Stomach (tissue), 9 donors: ENCODE data around the gene LRRC30. TPM values are rescaled to one million over a fixed set of nuclear protein-coding genes. Genes with fewer than 3 reads are reported as not detected.

ENCODE experiments used
- DNase-seq, 2 donors: peaks; one replicate each; pipeline versions ENCODE4 v3.0.0 to v3.0.0-alpha.2; 2013 to 2019
- H3K27ac ChIP-seq, 5 donors: fragments of 200-600 bp in 4 of 5; sonication (generic) in 4 of 5; one replicate each; pipeline ENCODE4 v1.5.1; 2013 to 2019; ENCODE audit warnings: mild to moderate bottlenecking in 1 of 5, moderate library complexity in 1 of 5
- H3K27me3 ChIP-seq, 3 donors: fragments of 200-600 bp; sonication (generic); one replicate each; pipeline ENCODE4 v1.5.1; 2017 to 2019; ENCODE audit warnings: mixed run types in 1 of 3
- H3K36me3 ChIP-seq, 4 donors: fragments of 200-600 bp; sonication (generic); 1 replicate in 3 of 4; 2 replicates in 1 of 4; pipeline ENCODE4 v1.5.1; 2016 to 2019
- H3K4me1 ChIP-seq, 4 donors: fragments of 200-600 bp; sonication (generic); one replicate each; pipeline ENCODE4 v1.5.1; 2016 to 2019
- H3K4me3 ChIP-seq, 4 donors: fragments of 200-600 bp; sonication (generic) in 3 of 4; one replicate each; pipeline ENCODE4 v1.5.1; 2016 to 2019; ENCODE audit warnings: mild to moderate bottlenecking in 1 of 4
- H3K9me3 ChIP-seq, 4 donors: fragments of 200-600 bp; sonication (generic); one replicate each; pipeline ENCODE4 v1.5.1; 2016 to 2019
- EP300 ChIP-seq: sonication (generic); formaldehyde crosslinking; IDR thresholded peaks from one replicate; pipeline ENCODE4 v1.6.1; 2017; ENCODE audit warnings: antibody characterized with exemption
- POLR2A ChIP-seq, 4 donors: fragments of 450-650 bp; IDR thresholded peaks; one replicate each; pipeline ENCODE4 v1.6.1; 2016; ENCODE audit warnings: antibody characterized with exemption in 4 of 4, control low read depth in 2 of 4, mild to moderate bottlenecking in 1 of 4, moderate library complexity in 1 of 4
- POLR2AphosphoS5 ChIP-seq, 3 donors: sonication (generic); formaldehyde crosslinking; IDR thresholded peaks; one replicate each; pipeline ENCODE4 v1.6.1; 2016; ENCODE audit warnings: antibody characterized with exemption in 3 of 3
- WGBS, 5 donors: extraction: QIAGEN DNeasy Blood & Tissue Kit in 3 of 5; methylation state at CpG; one replicate each; pipeline versions ENCODE4 v1.1.5 to v1.1.7; 2013 to 2018; 5-methylcytosine and 5-hydroxymethylcytosine counted together
- intact Hi-C: fragments of 100-400 bp; cut with DNase I; formaldehyde crosslinking; loops from one replicate; pipeline ENCODE4 v1.15.1; 2023; ENCODE audit warnings: low total_unique reads
- polyA plus RNA-seq, 3 donors: library from polyadenylated mRNA; stranded (reverse); fragments of 200-250 nt; gene quantifications; one replicate each; pipeline ENCODE4 v1.2.3, GENCODE V29; 2013
- total RNA-seq, 5 donors: library from RNA; depleted of rRNA; stranded (reverse); fragments of >200 nt; gene quantifications; one replicate each; pipeline versions ENCODE4 v1.1.0 to v1.2.3, GENCODE V29; 2014 to 2016
- TF ChIP-seq, protein P1 (sequence below), 7 experiments: fragments of 450-650 bp in 4 of 7; fragments of 200-600 bp in 3 of 7; sonication (generic) in 3 of 7; IDR thresholded peaks; one replicate each; pipeline ENCODE4 v1.5.1; 2016 to 2019; ENCODE audit warnings: antibody characterized with exemption in 7 of 7, control low read depth in 2 of 7, mild to moderate bottlenecking in 1 of 7
- donor health status: healthy with polysubstance abuse.
- donor health status: Bipolar disorder and iron deficiency.
- donor health status: healthy.

Gene LRRC30
- total and polyA plus RNA-seq, 8 donors, result not detected

DNA sequence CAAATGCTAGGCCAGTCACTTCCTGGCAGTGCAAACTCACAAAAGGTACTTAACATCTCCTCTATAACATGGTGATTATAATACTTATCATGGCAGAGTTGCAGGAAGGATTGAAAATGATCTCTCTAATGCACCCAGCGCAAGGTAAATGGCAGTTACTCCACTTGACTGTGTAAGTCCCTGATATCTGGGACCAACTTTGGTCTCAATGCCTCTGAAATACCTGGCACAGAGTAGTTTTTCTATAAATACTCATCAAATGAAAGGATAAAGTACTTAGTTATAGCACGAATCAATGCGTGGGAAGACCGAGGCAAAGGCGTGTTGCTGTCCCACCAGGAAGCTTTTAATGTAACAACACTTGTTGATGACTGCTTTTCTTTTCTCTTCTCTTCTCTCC, 24.8 kb downstream of the LRRC30 start:
- DNase-seq, result no peak
- intact Hi-C loops, result no loop called here
- WGBS, 5 donors, result 96 to 100% (median 97%) methylated on average over 5 of the region's 5 CpGs
- TF ChIP-seq EP300 (no peak), POLR2AphosphoS5 (IDR thresholded peaks at IDR 0.05) (no peak), POLR2A (IDR thresholded peaks at IDR 0.05) (no peak)
- TF ChIP-seq, protein P1, sequence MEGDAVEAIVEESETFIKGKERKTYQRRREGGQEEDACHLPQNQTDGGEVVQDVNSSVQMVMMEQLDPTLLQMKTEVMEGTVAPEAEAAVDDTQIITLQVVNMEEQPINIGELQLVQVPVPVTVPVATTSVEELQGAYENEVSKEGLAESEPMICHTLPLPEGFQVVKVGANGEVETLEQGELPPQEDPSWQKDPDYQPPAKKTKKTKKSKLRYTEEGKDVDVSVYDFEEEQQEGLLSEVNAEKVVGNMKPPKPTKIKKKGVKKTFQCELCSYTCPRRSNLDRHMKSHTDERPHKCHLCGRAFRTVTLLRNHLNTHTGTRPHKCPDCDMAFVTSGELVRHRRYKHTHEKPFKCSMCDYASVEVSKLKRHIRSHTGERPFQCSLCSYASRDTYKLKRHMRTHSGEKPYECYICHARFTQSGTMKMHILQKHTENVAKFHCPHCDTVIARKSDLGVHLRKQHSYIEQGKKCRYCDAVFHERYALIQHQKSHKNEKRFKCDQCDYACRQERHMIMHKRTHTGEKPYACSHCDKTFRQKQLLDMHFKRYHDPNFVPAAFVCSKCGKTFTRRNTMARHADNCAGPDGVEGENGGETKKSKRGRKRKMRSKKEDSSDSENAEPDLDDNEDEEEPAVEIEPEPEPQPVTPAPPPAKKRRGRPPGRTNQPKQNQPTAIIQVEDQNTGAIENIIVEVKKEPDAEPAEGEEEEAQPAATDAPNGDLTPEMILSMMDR (IDR thresholded peaks at IDR 0.05), result no peak
- Histone ChIP-seq H3K36me3 (no peaks in the 10 kb centered on the region), H3K9me3 (no peaks in the 10 kb centered on the region), H3K4me3 (no peak overlapping the region), H3K27me3 (no peaks in the 10 kb centered on the region), H3K27ac (no peak overlapping the region), H3K4me1 (peaks cover 0 to 9% (median 4%) of the 10 kb centered on the region in 4 donors)

GRCh38 chr18:7256618-7257425, 25.9 kb downstream of the LRRC30 start:
- 38 to 54% (median 43%) methylated on average over 10 of the region's 10 CpGs for WGBS, 5 donors
- H3K4me1 ChIP-seq, result peaks cover 0 to 9% (median 4%) of the 10 kb centered on the region in 4 donors

GRCh38 chr18:7257426-7257740, 26.5 kb downstream of the LRRC30 start:
- DNase-seq, result no peak
- intact Hi-C loops, result no loop called here
- no peak overlapping the region for H3K4me3 ChIP-seq
- no peak overlapping the region for H3K27ac ChIP-seq
- no peaks in the 10 kb centered on the region for H3K36me3 ChIP-seq
- WGBS, 5 donors, result 42 to 65% (median 60%) methylated on average over 3 of the region's 3 CpGs
- H3K4me1 ChIP-seq, result peaks cover 0 to 9% (median 4%) of the 10 kb centered on the region in 4 donors
- H3K27me3 ChIP-seq, result no peaks in the 10 kb centered on the region
- TF ChIP-seq, protein P1 (IDR thresholded peaks at IDR 0.05), result no peak
- no peak for TF ChIP-seq POLR2A (IDR thresholded peaks at IDR 0.05)
- H3K9me3 ChIP-seq, result no peaks in the 10 kb centered on the region

More at GRCh38 chr18:7256618-7257425, 25.9 kb downstream of the LRRC30 start:
- no peaks in the 10 kb centered on the region for H3K36me3 ChIP-seq
- H3K4me3 ChIP-seq, result no peak overlapping the region
- H3K9me3 ChIP-seq, result no peaks in the 10 kb centered on the region
- DNase-seq, result no peak
- TF ChIP-seq, protein P1 (IDR thresholded peaks at IDR 0.05), result no peak
- TF ChIP-seq POLR2A (IDR thresholded peaks at IDR 0.05) (no peak), POLR2AphosphoS5 (IDR thresholded peaks at IDR 0.05) (no peak), EP300 (no peak)
- intact Hi-C loops, result no loop called here
- no peak overlapping the region for H3K27ac ChIP-seq
- H3K27me3 ChIP-seq, result no peaks in the 10 kb centered on the region

DNA sequence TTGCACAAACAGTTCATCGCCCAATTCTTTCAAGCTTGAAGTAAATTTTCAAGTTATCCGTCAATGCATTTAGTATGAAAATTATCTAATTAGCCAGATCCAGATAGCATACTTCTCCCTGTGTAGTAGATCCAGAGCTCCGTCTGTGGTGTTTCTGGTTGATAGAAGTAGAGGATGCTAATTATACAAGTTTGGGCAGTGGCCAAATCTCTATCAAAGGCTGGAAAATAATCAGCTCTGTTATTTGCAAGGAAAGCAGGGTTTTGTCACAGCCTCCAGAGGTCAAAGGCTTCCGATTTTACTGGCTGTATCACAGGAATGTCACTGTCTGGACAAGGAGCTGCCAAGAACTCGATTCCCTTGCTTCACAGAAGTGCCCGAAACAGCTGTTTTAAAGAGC, 28.6 kb downstream of the LRRC30 start:
- 32 to 43% (median 38%) methylated on average over 6 of the region's 6 CpGs for whole genome bisulfite sequencing, 5 donors
- no peaks in the 10 kb centered on the region for H3K27me3 ChIP-seq
- H3K4me3 ChIP-seq, result no peak overlapping the region
- peaks cover 0 to 9% (median 4%) of the 10 kb centered on the region in 4 donors for H3K4me1 ChIP-seq
- no peaks in the 10 kb centered on the region for H3K36me3 ChIP-seq
- H3K27ac ChIP-seq, result no peak overlapping the region
- H3K9me3 ChIP-seq, result no peaks in the 10 kb centered on the region
- TF ChIP-seq POLR2A (IDR thresholded peaks at IDR 0.05), result no peak
- TF ChIP-seq POLR2AphosphoS5 (IDR thresholded peaks at IDR 0.05), result no peak
- TF ChIP-seq, protein P1 (IDR thresholded peaks at IDR 0.05), result no peak
- peak in 1 of 2 donors; percentile 66 for DNase-seq
- intact Hi-C loops, result no loop called here
